ELR (cell line): Measurements from ENCODE around the gene ALOX15.
"Not testable (repeated sequence)": the region's sequence is repeated elsewhere in the genome, so short reads cannot be mapped to it uniquely, and the experiment has no call there.

ENCODE experiments used
- DNase-seq: peaks from one replicate; pipeline ENCODE4 v3.0.0-alpha.2; 2015; ENCODE audit warnings: low read depth

ALOX15 gene

GRCh38 chr17:4592240-4593005 is 49.1 kb downstream of the ALOX15 start:
- DNase-seq: no peak

DNA sequence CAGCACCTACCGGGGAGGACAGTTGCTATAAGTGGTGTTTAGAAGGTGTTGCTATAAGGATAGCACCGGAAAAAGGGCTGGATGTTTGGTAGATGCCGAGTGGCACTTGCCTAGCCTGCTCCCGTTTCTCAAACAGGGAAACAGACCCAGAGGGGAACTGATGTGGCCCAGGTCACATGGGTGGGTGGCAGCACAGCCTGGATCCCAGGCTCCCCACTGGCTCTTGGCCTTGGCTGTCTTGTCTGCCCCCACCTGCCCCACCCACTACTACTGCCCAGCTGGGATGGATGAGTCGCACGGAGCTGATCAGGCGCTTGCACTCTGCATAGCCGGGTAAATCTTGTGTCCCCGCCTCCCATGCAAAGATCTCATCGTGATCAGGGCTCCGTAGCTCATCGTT is 49.9 kb downstream of the ALOX15 start:
- DNase-seq: peak; percentile 39

DNA sequence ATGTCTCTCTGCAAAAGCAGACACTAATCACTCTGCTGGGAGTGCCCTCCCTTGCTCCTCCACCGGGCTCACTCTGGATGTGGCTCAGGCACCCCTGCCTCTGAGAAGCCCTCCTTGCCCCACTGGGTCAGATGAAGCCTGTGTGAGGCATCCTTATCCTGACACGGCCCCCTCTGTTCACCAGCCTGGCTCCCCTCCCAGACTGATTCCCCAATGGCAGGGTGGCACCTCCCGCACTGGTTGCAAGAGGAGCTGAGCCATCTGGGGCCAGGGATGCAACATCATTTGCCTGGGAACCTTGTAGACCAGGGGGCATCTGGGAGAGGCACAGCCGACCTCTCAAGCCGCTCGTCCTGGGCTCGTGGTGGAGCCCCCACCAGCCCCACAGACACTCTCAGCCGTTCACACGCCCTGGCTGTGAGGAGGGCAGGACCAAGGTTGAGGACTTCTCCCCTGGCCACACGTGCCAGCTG is 50.5 kb downstream of the ALOX15 start:
- no peak for DNase-seq

DNA sequence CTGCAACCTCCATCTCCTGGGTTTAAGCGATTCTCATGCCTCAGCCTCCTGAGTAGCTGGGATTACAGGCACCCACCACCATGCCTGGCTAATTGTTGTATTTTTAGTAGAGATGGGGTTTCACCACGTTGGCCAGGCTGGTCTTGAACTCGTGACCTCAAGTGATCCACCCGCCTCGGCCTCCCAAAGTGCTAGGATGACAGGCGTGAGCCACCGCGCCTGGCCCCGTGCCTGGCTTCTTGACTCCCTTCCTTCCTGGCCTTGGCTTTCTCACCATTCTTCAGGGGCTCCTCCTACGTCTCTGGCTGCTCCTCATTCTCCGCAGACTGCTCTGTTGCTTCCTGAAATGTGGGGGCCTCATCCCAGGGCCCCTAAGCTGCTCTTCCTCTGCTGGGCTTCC is 51.4 kb downstream of the ALOX15 start:
- DNase-seq: not testable (repeated sequence)

DNA sequence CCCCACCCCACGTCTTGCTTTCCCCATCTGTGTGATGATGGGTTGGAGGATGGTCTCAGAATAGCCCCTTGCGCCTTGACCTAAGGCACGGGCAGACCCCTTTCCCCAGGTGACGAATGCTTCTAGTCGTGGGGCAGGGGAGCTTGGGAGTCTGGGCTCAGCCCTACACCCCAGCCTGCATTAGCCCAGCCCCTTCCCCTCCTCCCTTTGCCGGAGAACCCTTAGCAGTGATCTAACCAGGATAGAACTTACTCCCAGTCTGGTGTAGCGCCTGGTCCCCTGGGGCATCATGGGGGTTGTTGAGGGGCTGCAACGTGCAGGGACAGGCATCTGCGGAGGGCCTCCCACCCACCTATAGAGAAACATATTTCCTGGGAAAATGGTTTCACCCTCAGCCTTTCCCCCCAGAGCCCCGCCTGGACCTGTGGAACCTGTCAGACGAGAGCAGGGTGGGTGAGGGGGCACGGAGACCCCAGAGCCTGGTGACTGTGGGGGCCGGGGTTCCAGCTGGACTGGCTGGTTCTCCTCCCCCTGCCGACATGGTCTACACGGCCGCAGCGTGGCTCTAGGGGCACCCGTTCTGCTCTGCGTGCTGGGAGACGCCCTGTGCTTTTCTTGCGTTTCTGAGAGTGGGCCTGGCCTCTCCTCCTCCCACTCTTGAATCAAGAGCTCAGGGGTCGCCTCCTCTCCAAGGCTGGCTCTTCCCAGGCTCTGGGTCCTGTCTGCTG is 52.4 kb downstream of the ALOX15 start:
- no peak for DNase-seq

DNA sequence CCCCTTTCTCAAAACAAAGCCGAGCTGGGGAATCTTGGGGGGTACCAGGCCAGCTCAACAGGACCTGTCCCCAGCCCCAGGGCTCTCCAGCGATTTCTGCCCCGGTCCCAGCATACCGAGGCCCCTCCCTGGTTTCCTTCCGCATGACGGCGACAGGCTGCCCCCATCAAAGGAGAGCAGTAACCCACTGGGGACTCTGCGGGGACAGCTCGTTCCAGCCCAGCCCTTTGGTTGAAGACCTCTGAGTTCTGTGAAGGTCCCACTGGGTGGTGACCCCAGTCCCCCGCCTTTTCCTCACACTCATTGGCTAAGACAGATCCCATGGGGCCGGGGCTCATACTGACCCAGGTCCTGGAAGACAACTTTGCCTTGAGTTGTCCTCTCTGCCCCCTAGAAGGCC is 53.1 kb downstream of the ALOX15 start:
- DNase-seq: no peak

DNA sequence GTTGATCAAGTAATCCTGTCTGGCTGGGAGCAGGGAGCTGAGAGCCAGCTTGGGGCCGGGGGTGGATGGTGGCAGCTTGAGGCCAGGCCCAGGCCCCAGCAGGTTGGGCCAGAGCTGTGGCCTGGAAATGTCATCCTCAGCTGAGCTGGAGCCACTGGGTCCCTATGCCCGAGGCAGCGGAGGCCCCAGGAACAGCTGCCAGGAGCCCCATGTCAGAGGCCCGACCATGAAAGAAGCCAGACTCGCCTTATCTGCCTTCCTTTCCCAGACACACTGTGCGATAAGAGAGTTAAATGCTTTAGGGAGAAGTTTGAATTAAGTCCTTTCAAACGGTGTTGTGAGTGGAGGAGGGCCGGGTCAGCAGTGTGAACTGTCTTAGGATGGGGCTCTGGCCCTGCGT is 53.7 kb downstream of the ALOX15 start:
- DNase-seq: no peak

- no peak for DNase-seq
Observed at GRCh38 chr17:4587195-4587594, 54.3 kb downstream of the ALOX15 start.

GRCh38 chr17:4586043-4586442 is 55.4 kb downstream of the ALOX15 start:
- no peak for DNase-seq

DNA sequence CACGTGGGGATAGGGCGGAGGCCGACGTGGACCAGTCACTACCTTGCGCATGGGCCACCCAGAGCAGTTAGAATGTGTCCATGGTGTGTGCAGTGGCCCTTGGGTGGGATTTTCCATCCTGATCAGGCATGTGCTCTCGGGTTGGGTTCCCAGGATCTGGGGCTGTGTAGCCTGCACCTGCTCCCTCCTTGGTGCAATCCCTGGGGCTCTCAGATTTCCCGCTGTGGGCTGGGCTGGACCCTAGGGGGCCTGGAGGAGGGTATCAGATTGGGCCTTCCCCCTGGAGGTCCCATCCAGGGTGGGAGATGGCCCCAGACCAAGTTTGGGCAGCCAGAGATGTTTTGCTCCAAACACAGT is 55.9 kb downstream of the ALOX15 start:
- no peak for DNase-seq

DNA sequence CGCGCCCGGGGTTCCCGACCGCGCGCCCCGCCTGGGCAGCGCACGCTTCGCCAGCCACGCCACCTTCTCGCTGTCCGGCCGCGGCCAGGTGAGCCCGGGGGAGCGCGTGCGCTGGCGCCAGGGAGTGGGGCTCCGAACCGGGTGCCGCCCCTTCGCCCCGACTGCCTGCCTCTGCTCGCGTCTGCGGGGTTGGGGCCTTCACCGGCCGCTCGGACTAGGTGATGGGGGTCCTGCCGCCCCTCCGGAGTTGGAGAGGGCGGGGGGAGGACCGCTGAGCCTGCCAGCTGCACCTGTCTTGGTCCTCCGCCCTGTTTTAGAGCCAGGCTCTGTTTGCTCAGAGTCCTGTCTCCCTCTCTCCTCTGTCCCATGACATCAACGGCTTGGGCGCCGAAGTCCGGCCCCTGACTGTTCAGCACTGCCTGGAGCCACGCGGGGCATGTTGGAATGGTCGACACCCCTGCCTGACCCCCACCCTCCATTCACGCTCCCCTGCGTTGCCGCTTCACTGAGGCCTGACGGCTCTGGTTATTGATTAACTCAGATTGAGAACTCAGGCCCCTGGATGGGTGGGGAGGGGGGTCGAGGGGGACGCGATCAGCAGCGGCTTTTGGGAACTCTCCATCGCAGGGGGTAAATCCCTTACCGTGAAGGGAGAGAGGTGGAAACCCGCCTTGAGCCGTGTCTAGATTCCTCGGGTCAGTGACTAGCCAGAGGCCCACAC is 56.4 kb downstream of the ALOX15 start:
- no peak for DNase-seq

DNA sequence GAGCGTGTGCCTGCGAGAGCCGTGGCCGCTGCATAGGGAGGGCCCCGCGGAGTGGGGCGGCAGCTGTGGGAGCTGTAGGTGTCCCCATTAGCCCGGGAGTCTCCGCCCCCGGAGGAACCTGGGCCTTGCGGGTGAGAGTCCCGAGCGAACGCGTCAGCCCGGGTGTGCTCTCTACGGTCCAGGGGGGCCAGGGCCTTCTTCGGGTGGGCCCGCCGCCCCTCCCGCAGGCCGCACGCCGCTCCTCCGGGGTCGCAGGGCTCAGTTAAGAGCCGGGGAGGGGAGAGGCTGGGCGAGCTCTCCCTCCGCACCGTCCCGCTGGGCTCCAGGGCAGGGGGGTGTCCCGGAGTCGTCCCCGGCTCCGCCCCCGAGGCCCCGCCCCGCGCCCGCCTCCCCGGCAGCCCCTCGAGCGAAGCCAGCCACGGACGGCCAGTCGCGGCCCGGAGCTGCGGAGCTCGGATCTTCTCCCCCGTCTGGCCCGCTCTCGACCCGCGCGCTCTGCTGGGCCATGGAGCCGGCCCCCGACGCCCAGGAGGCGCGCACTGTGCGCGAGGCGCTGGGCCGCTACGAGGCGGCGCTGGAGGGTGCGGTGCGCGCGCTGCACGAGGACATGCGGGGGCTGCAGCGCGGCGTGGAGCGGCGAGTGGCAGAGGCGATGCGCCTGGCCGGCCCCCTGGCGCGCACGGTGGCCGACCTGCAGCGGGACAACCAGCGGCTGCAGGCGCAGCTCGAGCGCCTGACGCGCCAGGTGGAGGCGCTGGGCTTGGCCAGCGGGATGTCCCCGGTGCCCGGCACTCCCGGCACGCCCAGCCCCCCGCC is 57.2 kb downstream of the ALOX15 start, which contains the start of gene SMTNL2:
Gene SMTNL2 (plus strand): TSS at position 429 of the 816 bp plus-strand sequence. CDS start 77 bp downstream, at position 506.
- DNase-seq: no peak

DNA sequence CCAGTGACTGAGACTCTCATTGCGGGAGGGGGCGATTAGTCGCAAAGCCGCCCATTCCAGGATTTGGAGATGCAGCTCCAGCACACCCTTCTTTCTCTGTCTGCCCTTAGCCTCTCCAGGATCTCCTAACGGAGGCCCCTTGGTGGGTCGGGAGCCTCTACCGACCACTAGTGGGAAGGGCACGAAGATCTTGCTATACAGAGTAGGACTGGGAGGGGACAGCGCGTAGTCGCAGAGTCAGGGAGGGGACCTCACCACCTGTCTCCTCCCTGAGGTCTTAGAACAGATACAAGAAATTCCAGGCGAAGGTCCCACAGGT is 57.7 kb downstream of the ALOX15 start:
- DNase-seq: peak; percentile 45

GRCh38 chr17:4583206-4583605 is 58.3 kb downstream of the ALOX15 start:
- no peak for DNase-seq

DNA sequence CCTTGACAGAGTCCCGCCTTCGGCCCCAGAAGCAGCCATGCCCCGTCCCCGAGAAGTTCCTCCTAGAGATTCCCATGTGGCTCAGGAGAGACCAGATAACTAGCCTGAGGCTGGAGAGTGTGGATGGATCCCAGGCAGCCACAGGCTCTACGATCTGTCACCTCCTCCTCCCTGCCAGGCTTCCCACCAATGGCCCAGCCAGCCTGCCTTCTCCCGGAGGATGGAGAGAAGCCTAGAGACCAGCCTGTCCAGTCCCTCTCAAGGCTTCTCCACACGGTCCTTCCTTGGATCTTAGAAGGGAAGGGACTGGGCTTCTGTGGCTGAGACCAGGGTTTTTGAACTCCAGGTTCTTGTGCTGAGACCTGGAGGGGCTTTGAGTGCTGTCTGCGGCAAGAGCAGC is 58.8 kb downstream of the ALOX15 start:
- DNase-seq: no peak

GRCh38 chr17:4582101-4582501 is 59.4 kb downstream of the ALOX15 start:
- no peak for DNase-seq
